NOMO-1 (cell line): ENCODE results near the gene VEGFA.

Source experiments
- DNase-seq, 2 experiments: peaks; one replicate each; lab custom pipeline; 2025; ENCODE audit not compliant: unreplicated experiment in 2 of 2; lab: John Stamatoyannopoulos, UW

VEGFA gene

DNA sequence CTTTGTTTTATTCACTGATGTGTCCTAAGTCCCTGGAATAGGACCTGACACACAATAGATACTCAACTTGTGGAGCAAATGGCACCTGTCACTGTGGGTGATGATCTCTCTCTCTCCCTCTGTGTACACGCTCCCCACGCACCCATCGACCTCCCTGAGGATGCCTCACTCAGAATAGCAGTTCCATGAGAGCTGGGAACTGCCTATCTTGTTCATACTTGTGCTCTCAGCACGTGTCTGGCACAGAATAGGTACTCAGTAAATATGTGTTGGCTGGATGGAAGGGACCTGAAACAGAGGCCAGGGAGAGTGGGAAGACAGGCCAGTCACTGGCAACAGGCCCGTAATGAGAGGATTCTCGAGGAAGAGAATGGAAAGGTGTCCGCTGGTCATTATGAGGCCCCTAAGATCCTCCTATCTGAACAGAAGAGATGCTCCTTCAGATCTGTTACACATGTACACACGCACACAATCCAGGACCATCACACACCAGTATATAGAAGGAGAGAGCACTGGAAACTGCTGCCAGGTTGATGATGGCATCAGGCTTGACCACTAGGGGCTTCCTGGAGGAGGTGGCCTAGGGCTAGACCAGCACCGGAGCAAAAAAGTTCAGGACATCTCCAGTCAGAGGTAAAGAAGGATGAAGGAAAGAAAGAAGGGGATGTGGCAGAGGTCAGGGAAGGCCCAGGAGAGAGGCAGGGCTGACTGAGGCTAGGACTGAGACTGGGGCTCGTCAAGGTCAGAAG is 30.9 kb downstream of the VEGFA start:
- DNase-seq: no peak

GRCh38 chr6:43801495-43802181 is 31.6 kb downstream of the VEGFA start:
- DNase-seq: peak; percentile 81 to 87

DNA sequence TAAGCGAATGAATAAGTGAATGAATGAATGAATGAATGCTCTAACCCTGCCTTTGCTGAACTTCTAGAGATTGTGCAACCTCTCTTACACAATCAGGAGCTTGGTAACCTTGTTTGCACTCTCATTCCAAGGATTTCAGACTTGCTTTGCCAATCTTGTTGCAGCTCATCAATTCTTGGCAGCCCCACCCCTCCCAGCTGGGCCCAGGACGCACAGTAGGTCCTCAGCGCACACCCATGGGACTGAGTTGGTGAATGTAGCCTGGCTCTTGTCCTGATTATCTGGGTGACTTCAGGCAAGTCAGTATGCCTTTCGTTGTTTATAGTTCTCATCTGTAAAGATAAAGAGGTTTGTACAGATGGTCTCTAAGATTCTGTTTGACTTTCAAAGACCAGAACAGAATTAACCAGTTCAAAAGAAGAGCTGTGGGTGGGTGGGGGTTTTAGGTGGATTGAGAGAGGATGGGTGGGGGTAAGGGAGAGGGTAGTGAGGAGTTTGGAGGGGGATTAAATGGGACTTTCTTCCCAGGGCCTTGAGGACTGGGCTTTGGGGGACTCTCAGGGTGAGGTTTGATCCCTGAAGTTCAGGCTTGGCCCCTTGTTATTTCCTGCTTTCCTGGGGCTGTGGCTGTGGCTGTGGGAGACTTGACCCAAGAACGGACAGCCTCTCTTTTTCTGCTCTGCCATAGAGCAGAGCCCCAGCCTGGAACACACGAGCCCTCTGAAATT is 33.2 kb downstream of the VEGFA start:
- peak in 1 of 2 experiments; percentile 12 for DNase-seq

DNA sequence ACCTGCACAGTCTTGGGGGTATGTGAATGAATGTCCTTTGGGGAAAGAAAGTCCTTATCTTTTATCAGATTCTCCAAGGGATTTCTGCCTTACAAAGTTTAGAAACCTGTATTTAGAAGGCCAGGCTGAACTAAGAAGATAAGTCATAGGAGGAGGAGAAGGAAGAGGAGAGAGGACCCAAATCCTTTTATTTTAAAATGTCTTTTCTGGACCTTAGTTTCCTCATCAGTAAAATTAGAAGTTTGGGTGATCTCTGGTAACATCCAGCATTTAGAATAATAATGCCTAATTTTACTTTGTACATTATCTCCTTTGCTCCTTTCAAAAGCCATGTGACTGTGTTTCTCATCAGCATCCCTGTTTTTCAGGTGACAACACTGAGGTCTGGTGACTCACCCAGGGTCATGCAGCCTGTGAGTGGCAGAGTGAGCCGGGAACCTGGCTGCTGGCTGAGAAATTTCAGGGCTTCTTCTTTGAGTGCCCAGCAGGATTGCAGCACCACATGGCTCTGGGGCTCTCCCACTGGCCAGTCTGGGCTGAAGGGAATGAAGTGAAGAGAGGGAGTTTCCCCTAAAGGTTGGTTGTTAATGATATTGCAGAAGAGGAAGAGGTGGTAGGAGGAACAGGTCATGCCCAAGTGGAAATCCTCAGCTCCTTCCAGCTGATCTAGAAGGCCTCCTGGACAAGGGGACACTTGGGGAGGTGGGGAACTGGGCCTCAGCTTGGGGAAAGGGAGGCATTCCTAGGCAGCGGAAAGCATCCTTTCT is 34.0 kb downstream of the VEGFA start:
- DNase-seq: peak in 1 of 2 experiments; percentile 23

DNA sequence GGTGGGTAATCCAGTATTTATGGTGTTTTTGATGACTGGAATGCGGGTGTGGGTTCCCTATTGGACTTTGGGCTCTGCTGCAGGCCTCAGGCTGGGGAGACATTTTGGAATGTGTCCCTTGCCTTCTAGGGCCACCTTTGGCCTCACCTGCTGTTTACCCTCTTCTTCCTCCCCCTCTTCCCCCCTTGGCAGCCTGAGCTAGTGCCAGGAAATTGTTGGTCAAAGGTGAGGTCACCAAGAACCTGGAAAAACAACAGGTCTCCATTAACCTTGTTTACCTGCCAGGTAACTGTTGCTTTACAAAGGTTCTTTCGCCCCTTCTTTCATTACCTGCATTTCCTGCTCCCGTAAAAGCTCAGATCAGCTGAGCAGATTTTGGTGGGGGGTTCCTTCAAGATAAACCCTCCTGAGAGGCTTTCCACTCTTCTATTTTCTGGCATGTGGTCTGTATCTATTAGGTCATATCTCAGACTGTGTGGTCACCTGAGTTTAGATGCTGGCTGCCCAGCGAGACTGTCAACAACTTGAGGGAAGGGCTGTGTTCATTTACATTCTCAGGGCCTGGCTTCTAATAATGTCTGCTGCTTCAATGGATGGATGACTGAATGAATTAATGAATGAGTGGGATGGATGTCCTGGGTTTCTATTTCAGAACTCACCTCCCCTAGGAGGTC is 34.7 kb downstream of the VEGFA start:
- DNase-seq: no peak

DNA sequence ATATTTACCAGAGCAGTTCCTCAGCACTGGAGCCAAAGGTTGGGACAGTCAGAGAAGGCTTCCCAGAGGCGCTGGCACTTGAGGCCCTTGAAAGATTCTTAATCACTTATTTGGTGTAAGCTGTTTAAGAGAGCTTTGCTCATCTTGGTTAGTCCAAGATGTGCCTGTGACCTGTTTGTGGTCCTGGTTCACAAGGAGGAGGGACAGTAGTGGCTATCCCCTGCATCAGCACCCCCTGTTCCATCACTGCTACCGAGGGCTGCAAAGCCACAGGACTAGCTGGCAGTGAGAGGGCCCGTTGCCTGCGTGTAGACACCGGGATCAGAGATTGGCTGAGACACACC is 35.7 kb downstream of the VEGFA start:
- no peak for DNase-seq

DNA sequence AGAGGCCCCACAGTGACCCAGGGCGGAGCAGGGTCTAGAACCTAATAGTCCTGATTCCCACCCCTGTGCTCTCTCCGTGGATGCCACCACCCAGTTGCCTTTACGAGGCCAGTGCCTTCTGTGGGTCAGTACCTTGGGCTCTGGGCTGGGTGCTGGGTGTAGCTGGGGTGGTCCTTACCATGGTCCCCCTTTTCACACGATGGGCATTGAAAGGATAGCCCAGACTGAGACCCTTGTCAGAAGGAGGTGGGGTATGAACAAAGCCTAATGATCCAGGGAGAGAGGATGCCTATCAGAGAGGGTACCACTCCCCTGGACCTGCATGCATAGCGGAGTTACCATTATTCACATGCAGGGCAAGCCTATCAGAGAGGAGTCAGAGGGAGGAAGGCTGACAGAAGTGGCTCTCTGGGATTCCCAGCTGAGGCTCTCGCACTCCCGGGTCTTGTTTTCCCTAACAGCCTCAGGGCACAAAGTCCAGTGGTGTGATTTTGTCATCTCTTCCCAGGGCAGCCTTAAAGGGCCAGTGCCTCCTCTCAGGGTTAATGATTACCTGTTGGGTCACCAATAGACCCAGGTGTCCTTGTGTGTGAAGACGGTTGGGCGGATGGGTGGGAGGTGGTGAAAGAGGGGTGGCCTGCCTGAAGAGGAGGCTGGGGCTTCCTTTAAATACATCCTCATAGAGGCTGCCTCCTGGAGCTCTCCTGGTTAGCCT is 36.2 kb downstream of the VEGFA start:
- DNase-seq: no peak

DNA sequence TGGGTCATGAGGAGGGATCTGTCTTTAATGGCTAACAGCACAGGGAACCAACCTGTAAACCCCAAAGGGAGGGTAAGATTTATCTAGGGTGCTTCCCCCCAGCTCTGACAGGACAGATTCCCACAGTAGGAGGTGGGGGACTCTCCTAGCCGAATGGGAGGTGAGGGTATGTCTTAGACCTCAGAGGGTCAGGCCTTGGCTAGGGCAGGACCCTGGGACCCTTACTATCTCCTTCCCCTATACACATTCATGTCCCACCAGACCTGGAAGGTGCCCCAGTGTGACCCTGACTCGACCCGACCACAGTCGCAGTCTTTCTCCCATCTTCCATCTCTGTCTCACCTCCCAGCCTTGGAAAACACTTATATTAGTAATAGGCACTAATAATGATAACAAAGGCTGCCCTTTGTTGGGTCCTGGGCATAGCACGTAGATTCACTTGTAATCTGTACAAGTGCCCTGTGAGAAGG is 36.8 kb downstream of the VEGFA start:
- no peak for DNase-seq

DNA sequence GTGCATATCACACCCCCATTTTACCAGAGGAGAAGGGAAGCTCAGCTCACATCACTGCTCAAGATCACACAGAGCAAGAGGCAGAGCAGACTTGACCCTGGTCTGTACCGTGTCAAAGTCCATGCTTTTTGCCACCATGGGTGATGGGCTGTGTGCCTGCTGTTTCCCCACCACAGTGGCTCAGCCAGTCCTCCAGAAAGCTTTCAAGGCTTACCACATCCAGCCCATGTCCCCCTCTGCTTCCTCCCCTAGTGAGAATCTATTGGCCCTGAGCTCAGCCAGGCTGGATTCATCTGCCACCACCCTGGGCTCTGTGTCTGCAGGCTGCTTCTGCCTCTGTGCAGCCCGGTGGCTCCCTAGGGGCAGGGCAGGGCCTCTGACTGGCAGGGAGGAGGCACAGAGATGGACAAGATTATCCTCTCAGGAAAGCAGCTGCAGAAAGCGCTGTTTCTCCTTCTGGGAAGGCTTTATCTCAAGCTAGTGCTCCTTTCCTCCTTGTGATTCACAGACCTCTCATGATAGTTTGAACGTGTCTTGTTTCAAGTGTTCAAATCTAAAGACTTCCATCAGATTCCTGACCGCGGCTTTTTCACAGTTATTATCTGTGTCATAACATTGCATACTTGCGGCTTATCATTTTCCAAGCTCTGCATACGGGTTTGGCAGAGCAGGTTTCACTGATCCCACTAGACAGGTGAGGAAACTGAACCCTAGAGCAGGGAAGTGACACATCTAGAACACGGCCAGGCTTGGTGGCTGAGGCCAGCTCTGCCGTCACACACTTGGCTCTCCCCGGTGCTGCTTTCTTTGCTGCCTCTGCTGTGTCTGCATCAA is 37.4 kb downstream of the VEGFA start:
- DNase-seq: no peak

DNA sequence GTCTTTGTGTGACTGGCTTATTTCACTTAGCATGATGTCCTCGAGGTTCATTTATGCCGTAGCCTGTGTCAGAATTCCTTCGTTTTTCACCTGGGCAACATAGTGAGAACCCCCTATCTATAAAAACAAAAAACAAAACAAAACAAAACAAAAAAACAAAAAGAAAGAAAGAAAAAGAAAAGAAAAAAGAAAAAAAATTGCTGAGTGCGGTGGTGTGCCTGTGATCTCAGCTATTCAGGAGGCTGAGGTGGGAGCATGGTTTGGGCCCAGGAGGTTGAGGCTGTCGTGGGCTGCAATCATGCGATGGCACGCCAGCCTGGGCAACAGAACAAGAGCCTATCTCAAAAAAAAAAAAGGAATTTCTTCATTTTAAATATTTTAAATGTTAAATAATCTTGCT is 38.4 kb downstream of the VEGFA start:
- no peak for DNase-seq

DNA sequence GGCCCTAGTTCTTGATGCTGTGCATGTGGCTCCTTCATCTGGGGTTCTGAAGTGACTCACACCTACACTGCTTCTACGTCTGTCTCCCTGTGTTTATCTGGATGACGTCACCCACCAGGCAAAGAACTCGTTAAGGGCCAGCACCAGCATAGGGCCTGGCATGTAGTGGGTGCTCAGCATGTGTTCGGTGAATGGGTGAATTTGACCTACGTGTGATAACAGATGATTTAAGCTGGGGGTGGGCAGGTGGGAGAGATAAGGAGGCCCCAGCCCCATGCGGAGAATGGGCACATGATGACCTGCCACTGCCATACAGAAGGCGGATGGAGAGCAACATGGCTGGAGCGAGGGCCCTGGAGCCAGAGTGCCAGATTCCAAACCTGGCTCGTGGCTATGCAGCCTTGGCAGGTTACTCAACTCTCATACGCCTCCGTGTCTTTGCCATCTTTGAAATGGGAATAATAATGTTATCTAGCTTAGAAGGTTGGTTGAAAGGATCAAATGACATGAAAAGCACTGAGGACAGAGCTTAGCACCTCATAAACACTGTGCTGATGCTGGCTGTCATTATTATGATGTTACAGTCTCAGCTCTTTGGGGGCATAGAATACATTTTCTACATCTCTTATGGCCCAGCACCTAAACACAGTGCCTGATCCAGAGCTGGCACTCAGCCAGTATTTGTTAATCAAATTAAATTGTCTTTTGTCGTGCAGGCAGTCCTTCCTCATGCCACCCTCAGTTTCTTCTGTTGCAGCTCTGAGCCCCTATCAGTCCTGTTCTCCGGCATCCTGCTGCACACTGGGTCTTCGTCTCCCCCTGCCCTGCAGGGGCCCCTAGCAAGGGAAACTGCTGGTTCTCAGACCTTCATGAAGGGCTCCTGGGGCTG is 39.6 kb downstream of the VEGFA start:
- DNase-seq: no peak

DNA sequence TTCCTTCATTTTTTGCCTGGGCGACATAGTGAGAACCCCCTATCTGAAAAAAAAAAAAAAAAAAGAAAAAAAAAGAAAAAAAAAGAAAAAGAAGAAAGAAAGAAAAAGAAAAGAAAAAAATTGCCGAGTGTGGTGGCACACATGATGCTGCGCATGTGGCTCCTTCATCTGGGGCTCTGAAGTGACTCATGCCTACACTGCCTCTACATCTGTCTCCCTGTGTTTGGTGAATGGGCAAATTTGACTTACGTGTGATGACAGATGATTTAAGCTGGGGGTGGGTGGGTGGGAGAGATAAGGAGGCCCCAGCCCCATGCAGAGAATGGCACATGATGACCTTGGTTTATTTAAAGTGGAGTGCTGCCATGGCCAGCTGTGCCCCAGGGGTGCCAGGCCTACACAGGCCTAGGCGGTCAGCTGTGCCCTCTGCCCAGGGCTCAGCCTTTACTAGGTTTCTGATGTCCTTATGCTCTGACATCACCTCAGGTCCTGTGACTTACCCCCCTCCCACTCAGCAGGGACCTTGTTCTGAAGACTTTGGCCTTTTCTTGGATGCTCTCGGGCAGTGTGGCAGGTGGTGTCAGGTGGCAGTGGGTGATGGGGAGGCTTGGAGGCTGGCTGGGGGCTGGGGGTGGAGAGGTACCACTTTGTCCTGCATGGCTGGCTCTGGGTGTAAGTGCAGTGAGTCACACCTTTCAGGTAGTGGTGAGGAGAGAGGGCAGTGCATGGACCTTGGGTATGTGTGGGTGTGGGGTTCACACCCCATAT is 41.1 kb downstream of the VEGFA start:
- DNase-seq: no peak

GRCh38 chr6:43811733-43812099 is 41.7 kb downstream of the VEGFA start:
- no peak for DNase-seq

DNA sequence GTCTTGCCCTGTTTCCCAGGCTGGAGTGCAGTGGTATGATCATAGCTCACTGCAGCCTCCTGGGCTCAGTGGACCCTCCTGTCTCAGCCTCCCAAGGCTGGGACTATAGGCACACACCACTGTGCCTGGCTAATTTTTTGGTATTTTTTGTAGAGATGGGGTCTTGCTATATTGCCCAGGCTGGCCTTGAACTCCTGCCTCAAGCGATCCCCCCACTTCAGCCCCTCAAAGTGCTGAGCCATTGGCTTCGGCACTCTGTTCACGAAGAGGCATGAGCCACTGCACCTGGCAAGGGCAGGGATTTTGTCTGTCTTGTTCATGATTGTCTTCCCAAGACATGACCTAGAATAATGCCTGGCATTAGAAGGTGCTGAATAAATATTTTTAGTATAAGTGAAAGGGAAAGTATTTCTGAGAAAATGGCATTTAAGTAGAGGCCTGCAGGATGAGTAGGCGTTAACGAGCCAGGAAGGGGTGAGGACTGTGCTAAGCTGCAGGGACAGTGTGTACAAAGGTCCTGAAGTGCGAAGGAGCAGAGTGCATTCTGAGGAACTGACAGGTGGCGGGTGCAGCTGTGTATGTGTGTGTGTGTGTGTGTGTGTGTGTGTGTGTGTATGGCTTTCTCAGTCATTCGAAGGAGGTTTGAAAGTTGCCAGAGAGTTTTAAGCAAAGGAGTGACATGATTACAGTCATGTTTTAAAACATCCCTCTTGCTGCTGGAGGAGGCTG is 43.0 kb downstream of the VEGFA start:
- DNase-seq: no peak

- no peak for DNase-seq
Observed at GRCh38 chr6:43814111-43814510, 44.1 kb downstream of the VEGFA start.

- no peak for DNase-seq
Observed at GRCh38 chr6:43814865-43815264, 44.9 kb downstream of the VEGFA start.

DNA sequence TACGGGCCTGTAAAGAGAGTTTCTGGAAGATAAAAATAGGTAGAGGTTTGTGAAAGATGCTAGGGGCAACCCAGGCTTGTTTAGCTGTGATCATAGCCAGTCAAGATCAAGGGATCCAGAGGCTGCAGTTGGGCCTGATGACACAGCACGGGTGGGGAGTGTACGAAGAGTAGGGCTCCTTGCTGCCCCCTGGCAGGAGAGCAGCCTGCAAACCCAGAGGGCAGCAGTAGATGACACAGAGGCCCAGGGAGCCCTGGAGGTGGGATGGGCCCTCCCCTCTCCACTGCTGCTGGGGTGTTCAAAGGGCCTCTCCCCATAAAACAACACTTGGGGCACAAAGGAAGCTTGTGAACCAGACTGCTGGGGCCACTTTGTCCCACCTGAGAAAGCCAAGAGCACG is 47.2 kb downstream of the VEGFA start:
- DNase-seq: peak; percentile 26 to 47
